ENCODE data around the gene NCLN.
"Not testable (repeated sequence)": the region's sequence is repeated elsewhere in the genome, so short reads cannot be mapped to it uniquely, and the experiment has no call there.

Gene NCLN

DNA sequence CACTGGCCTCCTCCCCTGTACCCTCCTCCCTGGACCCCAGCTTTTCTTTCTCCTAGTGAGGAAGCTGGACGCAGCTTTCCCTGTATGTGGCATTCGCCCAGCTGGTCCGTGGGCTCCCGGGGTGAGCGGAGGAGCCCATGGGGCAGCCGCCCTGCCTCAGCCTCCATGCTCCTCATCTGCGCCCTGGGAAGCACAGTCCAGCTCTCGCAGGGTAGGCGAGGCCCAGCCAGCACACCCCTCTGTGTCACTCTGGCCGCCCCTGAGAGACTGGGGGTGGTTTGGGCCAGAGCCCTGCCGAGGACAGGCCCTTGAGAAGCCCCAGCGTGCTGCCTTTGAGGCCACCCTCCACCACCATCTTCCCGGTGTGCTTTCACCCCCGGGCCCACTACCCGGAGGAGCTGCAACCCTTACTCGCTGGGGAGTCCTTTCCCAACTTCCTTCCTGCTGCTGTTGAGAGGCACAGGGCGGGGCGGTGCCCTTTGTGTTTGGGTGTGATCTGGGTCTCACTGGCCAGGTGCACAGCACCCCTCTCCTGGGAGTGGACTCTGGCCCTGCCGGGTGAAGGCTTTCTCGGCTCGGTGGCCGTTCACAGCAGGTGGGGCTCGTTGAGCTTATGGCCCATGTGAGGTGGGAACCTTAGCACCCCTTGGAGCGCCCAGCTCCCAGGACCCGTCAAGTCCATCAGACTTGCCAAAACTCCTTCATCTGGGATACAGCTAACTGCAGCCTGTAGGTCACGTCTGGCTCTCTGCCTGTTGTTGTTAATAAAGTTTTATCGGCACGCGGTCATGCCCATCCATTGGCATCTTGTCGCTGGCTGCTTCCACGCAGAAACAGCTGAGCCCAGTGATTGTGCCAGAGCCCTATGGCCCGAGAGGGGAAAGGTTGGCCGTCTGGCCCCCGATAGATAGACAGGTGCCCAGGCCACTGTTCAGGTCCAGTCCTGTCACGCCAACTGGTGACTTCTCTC is 3.2 kb downstream of the NCLN start:
- no peaks in the 10 kb centered on the region for H3K9me3 ChIP-seq (ENCODE audit: control insufficient read depth, low read depth, low read length)
- H3K36me3 ChIP-seq (ENCODE audit: control insufficient read depth, low read depth, low read length), result no peaks in the 10 kb centered on the region
- peaks cover 6% of the 10 kb centered on the region for H3K4me1 ChIP-seq (ENCODE audit: control insufficient read depth, low read depth, low read length)
- H3K4me3 ChIP-seq (ENCODE audit: low read length), result no peak overlapping the region
- H3K9ac ChIP-seq (ENCODE audit: low read length), result no peak overlapping the region
- no peaks in the 10 kb centered on the region for H3K27me3 ChIP-seq (ENCODE audit: control insufficient read depth, insufficient read depth, low read length)
- H3K27ac ChIP-seq (ENCODE audit: low read length), result no peak overlapping the region

DNA sequence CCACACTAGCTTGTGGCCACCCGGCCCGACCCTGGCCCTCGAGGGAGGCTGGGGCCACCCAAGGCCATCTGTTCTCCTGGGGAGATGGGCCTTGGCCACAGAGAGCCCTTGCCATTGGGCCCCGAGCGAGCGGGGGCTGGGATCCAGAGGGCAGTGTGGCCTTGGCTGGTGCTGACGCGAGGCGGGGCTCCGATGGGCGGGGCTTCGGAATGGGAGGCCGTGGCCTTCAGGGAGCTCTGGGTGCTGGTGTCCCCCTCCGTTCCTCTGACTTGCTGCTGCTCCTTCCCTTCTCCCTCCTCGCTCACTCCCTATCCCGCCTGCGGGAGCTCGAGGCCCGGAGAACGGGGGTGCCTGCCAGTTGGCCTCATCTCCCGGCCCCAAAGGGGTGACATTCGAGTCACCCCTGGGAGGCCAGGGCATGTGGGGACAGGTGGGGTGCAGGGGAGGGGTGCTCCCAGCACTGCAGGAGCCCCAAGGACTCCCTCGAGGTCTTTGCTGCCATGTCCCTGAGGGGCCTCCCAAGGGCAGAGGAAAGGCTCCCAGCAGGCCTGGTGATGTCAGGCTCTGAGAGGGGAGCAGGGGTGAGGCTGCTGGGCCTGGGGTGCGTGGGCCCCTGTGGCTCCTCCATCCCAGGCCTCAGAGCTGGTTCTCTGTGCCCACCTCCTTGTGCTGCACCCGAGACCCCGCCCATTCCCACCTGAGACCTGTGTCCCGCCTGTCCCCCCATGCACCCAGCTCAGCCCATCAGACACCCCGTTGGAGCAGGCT is 4.2 kb downstream of the NCLN start:
- no peak overlapping the region for H3K27ac ChIP-seq (ENCODE audit: low read length)
- H3K4me3 ChIP-seq (ENCODE audit: low read length), result no peak overlapping the region
- H3K4me1 ChIP-seq (ENCODE audit: control insufficient read depth, low read depth, low read length), result peaks cover 6% of the 10 kb centered on the region
- H3K9ac ChIP-seq (ENCODE audit: low read length), result no peak overlapping the region
- H3K9me3 ChIP-seq (ENCODE audit: control insufficient read depth, low read depth, low read length), result no peaks in the 10 kb centered on the region
- no peaks in the 10 kb centered on the region for H3K27me3 ChIP-seq (ENCODE audit: control insufficient read depth, insufficient read depth, low read length)
- no peaks in the 10 kb centered on the region for H3K36me3 ChIP-seq (ENCODE audit: control insufficient read depth, low read depth, low read length)

- peaks cover 6% of the 10 kb centered on the region for H3K4me1 ChIP-seq (ENCODE audit: control insufficient read depth, low read depth, low read length)
- no peak overlapping the region for H3K27ac ChIP-seq (ENCODE audit: low read length)
- no peaks in the 10 kb centered on the region for H3K27me3 ChIP-seq (ENCODE audit: control insufficient read depth, insufficient read depth, low read length)
- H3K4me3 ChIP-seq (ENCODE audit: low read length), result no peak overlapping the region
- H3K9ac ChIP-seq (ENCODE audit: low read length), result no peak overlapping the region
- no peaks in the 10 kb centered on the region for H3K36me3 ChIP-seq (ENCODE audit: control insufficient read depth, low read depth, low read length)
- no peaks in the 10 kb centered on the region for H3K9me3 ChIP-seq (ENCODE audit: control insufficient read depth, low read depth, low read length)
Observed at GRCh38 chr19:3190470-3190770, 4.7 kb downstream of the NCLN start.

DNA sequence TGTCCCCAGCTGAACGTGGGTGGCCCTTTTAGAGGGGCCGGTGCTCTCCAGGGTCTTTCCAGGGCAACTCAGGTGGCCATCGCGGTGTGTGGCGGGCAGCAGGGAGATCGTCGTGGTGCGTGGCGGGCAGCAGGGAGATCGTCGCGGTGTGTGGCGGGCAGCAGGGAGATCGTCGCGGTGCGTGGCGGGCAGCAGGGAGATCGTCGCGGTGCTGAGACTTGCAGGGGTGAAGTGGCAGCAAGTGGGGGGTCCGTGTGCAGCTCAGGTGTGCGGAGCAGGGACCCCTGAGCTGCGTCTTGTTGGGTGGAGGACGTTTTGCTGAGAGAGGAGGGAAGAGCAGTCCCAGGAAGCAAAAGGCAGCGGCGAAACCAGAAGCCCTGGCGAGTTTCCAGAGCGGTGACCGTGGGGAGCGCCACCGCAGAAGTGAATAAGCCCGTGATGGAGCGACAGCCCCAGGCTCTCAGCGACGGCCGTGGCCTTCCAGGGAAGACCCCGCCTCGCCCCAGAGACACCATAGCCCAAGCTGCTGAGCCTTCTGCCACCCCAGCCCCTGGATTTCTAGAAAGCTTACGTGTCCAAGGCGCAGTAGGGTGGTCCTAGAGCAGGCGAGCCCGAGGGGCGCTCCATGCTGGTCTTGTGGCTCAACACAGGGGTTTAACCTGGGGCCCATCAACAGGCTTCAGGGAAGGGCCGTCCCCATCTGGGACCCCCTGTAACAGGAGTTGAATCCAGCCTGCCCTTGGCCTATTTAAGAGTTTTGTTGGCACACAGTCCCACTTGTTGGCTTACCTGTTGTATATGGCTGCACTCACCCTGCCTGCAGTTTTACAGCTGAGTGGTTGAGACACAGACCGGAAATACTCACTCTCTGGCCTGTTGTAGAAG is 5.4 kb downstream of the NCLN start:
- H3K9ac ChIP-seq (ENCODE audit: low read length), result no peak overlapping the region
- H3K27me3 ChIP-seq (ENCODE audit: control insufficient read depth, insufficient read depth, low read length), result no peaks in the 10 kb centered on the region
- H3K4me1 ChIP-seq (ENCODE audit: control insufficient read depth, low read depth, low read length), result peaks cover 6% of the 10 kb centered on the region
- H3K36me3 ChIP-seq (ENCODE audit: control insufficient read depth, low read depth, low read length), result no peaks in the 10 kb centered on the region
- H3K27ac ChIP-seq (ENCODE audit: low read length), result no peak overlapping the region
- H3K9me3 ChIP-seq (ENCODE audit: control insufficient read depth, low read depth, low read length), result no peaks in the 10 kb centered on the region
- H3K4me3 ChIP-seq (ENCODE audit: low read length), result no peak overlapping the region

GRCh38 chr19:3191806-3192104 is 6.0 kb downstream of the NCLN start:
- not testable (repeated sequence) for H3K9me3 ChIP-seq (ENCODE audit: control insufficient read depth, low read depth, low read length); H3K9ac ChIP-seq (ENCODE audit: low read length); H3K27me3 ChIP-seq (ENCODE audit: control insufficient read depth, insufficient read depth, low read length); H3K4me3 ChIP-seq (ENCODE audit: low read length); H3K36me3 ChIP-seq (ENCODE audit: control insufficient read depth, low read depth, low read length); H3K27ac ChIP-seq (ENCODE audit: low read length); H3K4me1 ChIP-seq (ENCODE audit: control insufficient read depth, low read depth, low read length)

- Histone ChIP-seq H3K27me3 (ENCODE audit: control insufficient read depth, insufficient read depth, low read length) (no peaks in the 10 kb centered on the region), H3K9ac (ENCODE audit: low read length) (no peak overlapping the region), H3K27ac (ENCODE audit: low read length) (no peak overlapping the region), H3K4me1 (ENCODE audit: control insufficient read depth, low read depth, low read length) (peaks cover under 1% of the 10 kb centered on the region), H3K36me3 (ENCODE audit: control insufficient read depth, low read depth, low read length) (no peaks in the 10 kb centered on the region), H3K4me3 (ENCODE audit: low read length) (no peak overlapping the region), H3K9me3 (ENCODE audit: control insufficient read depth, low read depth, low read length) (no peaks in the 10 kb centered on the region)
Observed at GRCh38 chr19:3192228-3192635, 6.5 kb downstream of the NCLN start.

DNA sequence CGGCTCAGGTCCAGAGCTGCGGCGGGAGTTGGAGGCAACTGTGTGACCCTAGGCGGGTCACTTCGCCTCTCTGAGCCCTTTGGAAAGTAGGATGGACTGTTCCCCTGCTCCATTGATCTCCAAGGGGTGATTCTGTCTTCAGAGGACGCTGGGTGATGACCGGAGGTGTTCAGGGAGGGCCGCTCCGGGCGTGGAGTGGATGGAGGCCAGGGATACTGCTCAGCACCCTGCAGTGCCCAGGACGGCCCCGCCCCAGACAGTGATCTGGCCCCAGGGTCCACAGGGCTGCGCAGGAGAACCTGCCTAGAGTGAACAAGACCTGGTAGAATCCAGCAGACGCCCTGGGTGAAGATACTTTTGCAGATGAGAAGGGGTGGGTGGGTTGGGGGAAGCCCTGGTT is 7.0 kb downstream of the NCLN start:
- Histone ChIP-seq H3K4me1 (ENCODE audit: control insufficient read depth, low read depth, low read length) (no peaks in the 10 kb centered on the region), H3K4me3 (ENCODE audit: low read length) (no peak overlapping the region), H3K9ac (ENCODE audit: low read length) (no peak overlapping the region), H3K9me3 (ENCODE audit: control insufficient read depth, low read depth, low read length) (no peaks in the 10 kb centered on the region), H3K36me3 (ENCODE audit: control insufficient read depth, low read depth, low read length) (no peaks in the 10 kb centered on the region), H3K27me3 (ENCODE audit: control insufficient read depth, insufficient read depth, low read length) (no peaks in the 10 kb centered on the region), H3K27ac (ENCODE audit: low read length) (no peak overlapping the region)

DNA sequence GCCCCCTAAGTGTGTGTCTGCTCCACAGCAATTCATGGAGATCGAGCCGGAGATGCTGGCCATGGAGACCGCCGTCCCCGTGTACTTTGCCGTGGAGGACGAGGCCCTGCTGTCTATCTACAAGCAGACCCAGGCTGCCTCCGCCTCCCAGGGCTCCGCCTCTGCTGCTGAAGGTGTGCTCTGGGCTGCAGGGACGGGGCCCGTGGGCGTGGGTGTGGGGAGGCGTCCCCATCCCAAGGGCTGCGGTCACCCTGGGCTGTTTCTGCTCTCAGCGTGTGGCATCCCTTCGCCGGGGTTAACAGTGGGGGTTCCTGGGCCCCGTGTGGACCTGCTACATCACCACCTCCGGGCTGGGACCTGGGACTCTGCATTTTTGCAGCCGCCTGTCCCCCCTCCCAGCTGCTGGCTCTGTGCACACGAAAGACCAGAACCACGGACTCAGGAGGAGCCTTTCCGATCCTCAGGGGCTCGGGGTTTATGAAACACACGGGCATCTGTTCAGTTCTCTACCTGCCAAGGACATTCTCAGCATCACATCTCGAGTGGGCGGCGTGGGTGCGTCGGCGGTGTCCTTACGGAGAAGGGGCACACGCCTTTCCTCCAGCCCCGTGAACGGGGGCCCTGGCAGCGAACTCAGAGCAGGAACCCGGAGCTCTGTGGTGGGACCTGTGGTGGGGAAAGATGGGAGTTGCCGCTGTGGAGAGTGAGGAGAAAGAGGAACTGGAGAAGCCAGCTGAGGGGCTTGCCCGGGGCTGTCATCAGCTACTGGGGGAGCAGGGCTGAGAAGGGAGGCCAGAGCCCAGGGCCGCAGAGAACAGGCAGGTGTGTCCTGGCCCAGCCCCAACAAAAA is 7.8 kb downstream of the NCLN start:
- H3K4me3 ChIP-seq (ENCODE audit: low read length), result no peak overlapping the region
- no peaks in the 10 kb centered on the region for H3K4me1 ChIP-seq (ENCODE audit: control insufficient read depth, low read depth, low read length)
- no peaks in the 10 kb centered on the region for H3K36me3 ChIP-seq (ENCODE audit: control insufficient read depth, low read depth, low read length)
- no peaks in the 10 kb centered on the region for H3K9me3 ChIP-seq (ENCODE audit: control insufficient read depth, low read depth, low read length)
- H3K9ac ChIP-seq (ENCODE audit: low read length), result no peak overlapping the region
- H3K27me3 ChIP-seq (ENCODE audit: control insufficient read depth, insufficient read depth, low read length), result no peaks in the 10 kb centered on the region
- H3K27ac ChIP-seq (ENCODE audit: low read length), result no peak overlapping the region

- H3K36me3 ChIP-seq (ENCODE audit: control insufficient read depth, low read depth, low read length), result no peaks in the 10 kb centered on the region
- H3K4me3 ChIP-seq (ENCODE audit: low read length), result no peak overlapping the region
- no peak overlapping the region for H3K27ac ChIP-seq (ENCODE audit: low read length)
- H3K9ac ChIP-seq (ENCODE audit: low read length), result no peak overlapping the region
- no peaks in the 10 kb centered on the region for H3K9me3 ChIP-seq (ENCODE audit: control insufficient read depth, low read depth, low read length)
- H3K4me1 ChIP-seq (ENCODE audit: control insufficient read depth, low read depth, low read length), result no peaks in the 10 kb centered on the region
- no peaks in the 10 kb centered on the region for H3K27me3 ChIP-seq (ENCODE audit: control insufficient read depth, insufficient read depth, low read length)
Observed at GRCh38 chr19:3194106-3195087, 8.7 kb downstream of the NCLN start.
